HG03378 (cell line): ENCODE data around the gene OPCML.

ENCODE experiments used
- ATAC-seq: cut with Tn5 transposase; IDR thresholded peaks from one replicate; pipeline ENCODE4 v1.9.1; 2021; ENCODE audit warnings: mild to moderate bottlenecking, moderate library complexity; ENCODE audit not compliant: unreplicated experiment

OPCML gene

DNA sequence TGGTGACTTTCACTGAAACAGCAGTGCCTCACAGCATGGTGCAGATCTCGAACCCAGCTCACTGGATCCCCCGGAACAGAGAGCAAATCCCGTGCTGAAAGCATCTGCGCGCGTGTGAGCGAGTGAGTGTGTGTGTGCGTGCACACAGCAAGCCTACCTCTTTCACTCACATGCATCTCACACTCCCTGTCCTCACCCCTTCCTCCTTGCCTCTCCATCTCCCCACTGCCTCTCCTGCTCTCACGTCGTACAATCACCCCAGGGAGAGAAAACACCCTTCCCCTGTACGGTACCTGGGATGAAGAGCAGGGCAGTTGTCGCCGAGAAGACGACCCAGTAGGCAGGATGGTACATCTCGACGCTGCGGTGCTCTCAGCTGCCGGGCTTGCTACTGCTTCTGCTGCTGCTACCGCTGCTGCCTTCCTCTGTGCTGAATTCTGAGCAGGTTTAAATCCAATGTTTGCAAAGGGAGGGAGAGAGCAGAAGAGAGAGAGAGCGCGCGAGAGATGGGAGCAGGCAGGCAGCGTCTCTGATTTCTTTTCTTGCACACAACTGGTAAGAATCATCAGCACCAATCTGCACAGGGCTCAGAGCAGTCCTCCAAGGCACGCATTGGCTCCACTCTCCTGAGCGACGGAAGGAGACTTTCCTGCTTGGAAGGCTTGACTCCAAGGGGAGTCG lies at the start of gene OPCML:
Gene OPCML, minus strand, starts transcription at position 531 of the 681 bp plus-strand sequence.
- no peak for ATAC-seq

- ATAC-seq = no peak
Observed at GRCh38 chr11:133581091-133581490, 48.8 kb upstream of the OPCML start.

GRCh38 chr11:133579165-133580031 lies 47.1 kb upstream of the OPCML start:
- no peak for ATAC-seq

DNA sequence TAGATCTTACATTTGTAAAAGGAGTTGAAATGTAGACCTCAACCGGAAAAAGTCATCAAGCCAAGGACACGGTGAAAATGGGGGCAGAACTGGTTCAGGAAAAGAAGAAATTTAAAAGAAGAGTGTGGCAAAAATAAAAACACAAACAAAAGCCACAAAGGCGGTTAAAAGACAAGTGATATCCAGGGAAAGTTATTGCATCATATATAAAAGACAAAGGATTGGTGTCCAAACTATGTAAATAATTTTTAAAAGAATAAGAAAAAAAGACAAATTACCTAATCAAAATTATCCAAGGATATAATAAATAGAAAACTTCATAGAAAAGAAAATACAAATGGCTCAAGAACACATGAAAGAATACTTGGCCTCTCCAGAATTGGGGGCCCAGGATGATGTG lies 45.1 kb upstream of the OPCML start:
- ATAC-seq = no peak

GRCh38 chr11:133576351-133576750 lies 44.0 kb upstream of the OPCML start:
- ATAC-seq = no peak

GRCh38 chr11:133573081-133573480 lies 40.8 kb upstream of the OPCML start:
- no peak for ATAC-seq

DNA sequence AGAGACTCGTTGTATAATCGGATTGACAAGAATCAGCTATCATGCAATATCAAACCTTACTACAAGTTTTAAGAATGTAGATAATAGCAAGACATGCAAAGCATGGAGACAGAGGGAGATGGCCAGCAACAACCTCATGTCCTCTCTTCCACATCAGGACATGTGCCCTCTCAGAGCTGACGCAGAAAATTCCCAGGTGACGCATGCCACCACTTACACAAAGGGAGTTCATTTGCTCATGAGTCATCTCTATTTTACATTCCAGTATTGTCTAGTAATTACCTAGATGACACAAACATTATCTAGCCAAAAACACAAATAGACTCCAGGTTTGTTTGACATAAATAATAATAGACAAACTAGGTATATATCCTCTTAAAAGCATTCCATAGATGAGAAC lies 38.1 kb upstream of the OPCML start:
- ATAC-seq = no peak

DNA sequence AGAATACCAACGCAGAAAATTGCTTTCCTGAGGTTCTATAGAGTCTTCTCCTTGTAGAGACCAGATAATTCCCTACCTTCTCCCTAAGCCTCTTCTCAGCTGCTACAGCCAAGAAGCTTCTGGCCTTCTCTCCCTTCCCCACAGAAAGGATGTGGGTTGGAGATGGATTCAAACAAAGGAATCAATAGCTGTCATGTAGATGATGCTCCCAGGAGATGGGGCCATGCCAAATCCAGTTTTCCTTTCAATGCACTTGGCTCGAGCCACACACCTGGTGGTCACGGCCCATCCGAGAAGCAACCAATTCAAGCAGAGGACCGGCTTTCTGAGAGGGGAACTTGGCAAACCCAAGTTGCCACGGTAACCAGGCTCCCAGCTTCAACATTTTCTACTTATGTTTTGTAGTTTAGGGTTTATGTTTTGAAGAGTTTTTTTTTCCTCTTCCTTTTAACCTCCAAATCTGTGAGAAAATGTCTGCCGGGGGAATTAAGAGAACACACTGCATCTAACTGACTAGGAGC lies 31.3 kb upstream of the OPCML start:
- ATAC-seq = no peak

GRCh38 chr11:133560472-133560855 lies 28.2 kb upstream of the OPCML start:
- no peak for ATAC-seq

- no peak for ATAC-seq
Observed at GRCh38 chr11:133559833-133560471, 27.7 kb upstream of the OPCML start.

DNA sequence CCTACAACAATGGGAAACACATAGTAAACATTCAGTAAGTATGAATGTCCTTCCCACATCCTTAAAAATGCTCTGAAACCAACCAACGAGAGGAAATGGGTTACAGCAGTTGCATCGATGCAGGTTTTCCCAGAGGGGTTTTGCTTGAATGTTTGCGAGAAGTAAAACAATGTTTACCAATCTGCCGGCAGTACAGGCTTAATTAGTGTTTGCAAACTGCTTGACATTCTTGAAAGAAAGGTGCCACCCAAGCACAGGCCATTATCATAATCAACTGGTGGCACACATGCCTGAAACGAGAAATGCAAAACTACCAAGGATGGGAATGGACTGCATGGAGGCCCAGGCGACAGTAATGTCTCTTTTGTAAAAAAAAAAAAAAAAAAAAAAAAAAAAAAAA lies 27.1 kb upstream of the OPCML start:
- ATAC-seq = no peak

DNA sequence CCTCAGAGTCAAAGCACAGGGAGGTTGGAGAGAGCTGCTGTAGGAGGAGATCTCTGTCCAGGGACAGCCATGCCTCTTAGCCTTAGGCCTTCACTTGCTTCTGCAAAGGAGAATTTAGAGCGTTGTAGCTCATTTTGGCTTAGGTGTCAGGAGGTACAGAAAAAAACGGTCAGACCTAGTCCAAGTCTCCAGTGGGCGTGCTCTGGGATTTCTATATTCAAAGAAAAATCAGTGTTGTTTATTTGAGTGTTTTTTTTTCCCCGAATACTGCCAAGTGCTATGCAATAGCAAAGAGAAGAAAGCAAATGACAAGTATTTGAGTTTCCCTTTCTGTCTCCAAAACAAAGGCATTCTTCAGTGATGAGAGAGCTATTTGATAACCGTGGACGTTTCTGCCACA lies 22.7 kb upstream of the OPCML start:
- no peak for ATAC-seq

DNA sequence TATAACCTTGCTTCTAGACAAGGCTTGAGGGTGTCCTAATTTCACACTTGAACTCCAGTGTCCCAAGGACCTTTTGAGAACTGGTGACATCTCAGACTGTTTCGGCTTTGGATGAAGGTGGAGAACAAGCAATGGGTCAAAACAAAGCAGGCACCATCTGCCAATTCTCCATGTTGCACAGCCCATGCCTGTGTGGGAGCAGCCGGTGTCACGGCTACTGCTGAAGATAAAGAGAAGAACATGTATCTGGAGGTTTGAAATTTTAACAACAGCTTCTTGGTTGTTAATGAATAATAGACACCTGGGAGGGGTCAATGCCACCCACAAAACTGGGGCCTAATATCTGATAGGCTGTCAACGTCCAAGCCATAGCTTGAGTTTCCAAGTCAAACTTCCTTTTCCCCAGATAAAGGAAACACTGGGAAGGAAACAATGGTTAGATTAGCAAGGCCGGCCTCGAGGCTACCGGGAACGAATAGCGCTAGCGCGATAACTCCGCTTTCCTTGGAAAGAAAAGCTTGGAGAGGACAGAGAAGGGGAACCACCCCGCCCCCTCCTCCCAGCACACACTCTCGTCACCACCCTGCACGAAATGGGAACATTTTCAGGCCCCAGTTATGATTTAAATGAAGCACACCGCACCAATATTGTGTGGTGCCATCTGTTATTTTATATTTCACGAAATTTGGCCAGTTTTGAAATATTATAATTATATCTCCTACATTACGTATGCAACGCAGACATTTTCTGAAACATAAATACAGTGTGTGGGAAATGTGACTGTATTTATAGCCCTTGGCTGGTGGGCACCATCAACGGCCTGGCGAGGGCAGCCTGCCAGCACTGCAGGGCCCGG lies 21.8 kb upstream of the OPCML start:
- no peak for ATAC-seq

DNA sequence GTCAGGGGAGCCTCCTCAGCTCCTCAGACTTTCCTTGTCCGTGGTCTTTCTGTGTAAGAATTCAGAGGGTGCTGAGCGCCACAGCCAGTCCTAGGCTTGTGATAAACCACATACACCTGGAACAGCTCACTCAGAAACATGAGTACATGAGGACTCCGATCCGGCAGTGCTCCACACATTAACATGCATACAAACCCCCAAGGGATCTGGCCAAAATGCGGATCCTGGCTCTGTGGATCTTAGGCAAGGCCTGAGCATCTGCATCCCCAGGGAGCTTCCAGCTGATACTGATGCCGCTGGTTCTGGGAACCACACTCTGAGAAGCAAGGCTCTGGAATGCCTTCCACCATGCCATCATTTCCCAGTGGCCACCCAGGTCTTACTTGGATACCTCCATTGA lies 20.6 kb upstream of the OPCML start:
- ATAC-seq = no peak

- no peak for ATAC-seq
Observed at GRCh38 chr11:133551064-133551463, 18.8 kb upstream of the OPCML start.

DNA sequence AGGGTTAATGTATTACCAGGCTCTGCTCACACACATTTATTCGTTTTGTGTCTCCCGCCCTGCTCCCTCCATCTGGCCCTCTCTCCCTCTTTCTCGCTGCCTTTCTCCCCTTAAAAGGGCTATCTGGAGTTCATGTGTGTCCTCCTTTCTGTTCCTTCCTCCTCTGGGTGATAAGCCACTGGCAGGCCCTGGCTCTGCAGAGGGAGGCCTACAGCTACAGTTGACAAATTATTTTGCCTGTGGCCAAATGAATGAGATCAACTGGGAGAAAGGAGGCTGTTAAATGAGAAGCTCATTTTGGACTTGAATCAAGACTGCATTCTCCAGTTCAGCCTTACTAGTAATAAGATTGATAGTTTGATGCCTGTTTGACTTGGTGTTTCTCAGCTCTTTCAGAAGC lies 17.5 kb upstream of the OPCML start:
- ATAC-seq = no peak

DNA sequence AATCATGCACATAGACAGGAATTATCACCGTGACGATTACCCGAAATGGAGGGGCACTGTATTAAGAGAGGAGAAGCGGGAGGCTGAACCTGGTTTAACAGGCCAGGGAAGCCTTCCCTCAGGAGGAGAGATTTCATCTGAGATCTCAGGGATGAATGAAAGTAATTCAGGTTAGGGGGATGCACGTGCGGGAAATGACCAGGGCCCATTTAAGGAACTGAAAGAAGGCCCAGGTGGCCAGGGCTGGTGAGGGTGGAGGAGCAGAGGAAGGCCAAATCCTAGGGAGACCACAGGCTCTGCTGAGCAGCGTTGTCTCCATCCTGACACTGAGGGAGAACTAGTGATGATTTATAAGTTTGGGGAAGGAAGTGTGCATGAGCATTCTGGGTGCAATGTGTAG lies 16.3 kb upstream of the OPCML start:
- ATAC-seq = no peak

GRCh38 chr11:133547808-133548494 lies 15.7 kb upstream of the OPCML start:
- no peak for ATAC-seq

DNA sequence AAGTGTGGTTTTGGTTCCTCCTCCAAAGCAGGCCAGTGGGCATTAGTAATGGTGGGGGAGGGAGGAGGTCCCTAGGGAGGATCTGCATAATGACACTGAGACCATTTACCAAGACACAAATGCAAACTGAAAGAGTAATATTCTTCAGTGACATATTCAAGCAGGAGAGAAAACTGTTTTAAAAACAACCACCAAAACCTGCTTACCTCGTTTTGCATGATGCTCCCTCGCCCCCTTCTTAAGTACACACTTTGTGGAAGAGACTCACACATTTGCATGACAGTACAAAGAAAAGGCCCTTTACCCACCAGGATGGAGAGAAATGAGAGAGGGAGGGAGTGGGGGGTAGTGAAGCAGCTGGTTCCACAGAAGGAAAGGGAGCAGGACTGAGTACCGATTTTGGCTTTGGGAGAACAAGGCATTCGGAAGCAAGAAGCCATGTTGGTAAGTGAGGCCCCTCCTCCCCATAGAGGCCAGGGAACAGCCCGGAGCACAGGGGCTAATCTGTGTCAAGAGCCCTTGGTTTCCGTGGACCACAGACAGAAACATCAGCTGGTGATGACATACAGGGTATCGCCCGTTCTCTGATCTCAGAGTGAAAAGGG lies 13.0 kb upstream of the OPCML start:
- no peak for ATAC-seq

GRCh38 chr11:133541720-133542095 lies 9.4 kb upstream of the OPCML start:
- no peak for ATAC-seq
